ENCODE results near the gene TWIST2. TPM values are rescaled to one million over a fixed set of nuclear protein-coding genes. Genes with fewer than 3 reads are reported as not detected.

Gene TWIST2
- polyA plus RNA-seq, 1 experiment, result 127 TPM

DNA sequence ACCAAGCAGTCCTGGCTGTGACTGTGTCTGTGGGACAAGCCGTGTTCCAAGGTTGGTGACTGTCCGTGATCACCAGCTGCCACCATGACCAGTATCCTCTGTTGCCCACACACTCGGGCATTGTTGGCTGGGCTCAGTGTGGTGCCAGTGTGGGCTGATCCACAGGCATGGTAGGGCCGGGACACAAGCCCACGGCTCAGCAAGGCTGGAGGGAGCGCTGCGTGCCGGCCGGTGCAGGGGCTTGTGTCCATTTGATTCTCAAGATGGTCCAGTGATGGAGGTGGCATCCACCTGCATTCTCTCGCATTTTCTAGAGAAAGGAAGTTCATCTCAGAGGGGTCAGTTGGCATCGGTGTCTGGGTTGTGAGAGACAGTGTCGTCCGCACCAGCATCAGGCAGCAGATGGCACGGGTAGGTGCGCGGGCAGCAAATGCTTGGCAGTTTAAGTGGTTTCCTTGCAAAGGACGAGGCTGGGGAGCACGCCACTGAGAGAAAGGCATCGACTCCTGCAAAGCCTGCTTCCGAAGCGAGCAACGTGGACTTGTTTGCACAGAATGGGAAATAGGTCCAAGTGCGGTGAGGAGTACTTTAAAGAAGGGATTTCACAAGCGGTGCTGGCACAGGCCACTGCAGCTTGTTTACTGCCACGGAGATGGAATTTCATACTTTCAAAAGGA, 20.9 kb downstream of the TWIST2 start:
- POLR2A ChIA-PET, result no interaction called here
- DNase-seq (ENCODE audit: low read depth), result peak; percentile 86
- Histone ChIP-seq H3K4me3 (ENCODE audit: low read depth, low read length) (peak overlapping the region; percentile 6; the same call in 1 of the 2 replicates), H3K36me3 (ENCODE audit: control insufficient read depth, insufficient read depth, low read length) (peaks cover 42% of the 10 kb centered on the region), H3K27me3 (ENCODE audit: control insufficient read depth, insufficient read depth, low read length) (no peaks in the 10 kb centered on the region)
- TF ChIP-seq, protein P1, sequence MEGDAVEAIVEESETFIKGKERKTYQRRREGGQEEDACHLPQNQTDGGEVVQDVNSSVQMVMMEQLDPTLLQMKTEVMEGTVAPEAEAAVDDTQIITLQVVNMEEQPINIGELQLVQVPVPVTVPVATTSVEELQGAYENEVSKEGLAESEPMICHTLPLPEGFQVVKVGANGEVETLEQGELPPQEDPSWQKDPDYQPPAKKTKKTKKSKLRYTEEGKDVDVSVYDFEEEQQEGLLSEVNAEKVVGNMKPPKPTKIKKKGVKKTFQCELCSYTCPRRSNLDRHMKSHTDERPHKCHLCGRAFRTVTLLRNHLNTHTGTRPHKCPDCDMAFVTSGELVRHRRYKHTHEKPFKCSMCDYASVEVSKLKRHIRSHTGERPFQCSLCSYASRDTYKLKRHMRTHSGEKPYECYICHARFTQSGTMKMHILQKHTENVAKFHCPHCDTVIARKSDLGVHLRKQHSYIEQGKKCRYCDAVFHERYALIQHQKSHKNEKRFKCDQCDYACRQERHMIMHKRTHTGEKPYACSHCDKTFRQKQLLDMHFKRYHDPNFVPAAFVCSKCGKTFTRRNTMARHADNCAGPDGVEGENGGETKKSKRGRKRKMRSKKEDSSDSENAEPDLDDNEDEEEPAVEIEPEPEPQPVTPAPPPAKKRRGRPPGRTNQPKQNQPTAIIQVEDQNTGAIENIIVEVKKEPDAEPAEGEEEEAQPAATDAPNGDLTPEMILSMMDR (IDR thresholded peaks at IDR 0.05; ENCODE audit: insufficient read depth, low read depth, low read length), result no peak
- CTCF ChIA-PET, result interaction anchor here (0.6 to 1.0 kb wide), 2 partner anchors 59 to 105 kb away, joined by 3 read pairs; no protein-coding TSS in a partner anchor

DNA sequence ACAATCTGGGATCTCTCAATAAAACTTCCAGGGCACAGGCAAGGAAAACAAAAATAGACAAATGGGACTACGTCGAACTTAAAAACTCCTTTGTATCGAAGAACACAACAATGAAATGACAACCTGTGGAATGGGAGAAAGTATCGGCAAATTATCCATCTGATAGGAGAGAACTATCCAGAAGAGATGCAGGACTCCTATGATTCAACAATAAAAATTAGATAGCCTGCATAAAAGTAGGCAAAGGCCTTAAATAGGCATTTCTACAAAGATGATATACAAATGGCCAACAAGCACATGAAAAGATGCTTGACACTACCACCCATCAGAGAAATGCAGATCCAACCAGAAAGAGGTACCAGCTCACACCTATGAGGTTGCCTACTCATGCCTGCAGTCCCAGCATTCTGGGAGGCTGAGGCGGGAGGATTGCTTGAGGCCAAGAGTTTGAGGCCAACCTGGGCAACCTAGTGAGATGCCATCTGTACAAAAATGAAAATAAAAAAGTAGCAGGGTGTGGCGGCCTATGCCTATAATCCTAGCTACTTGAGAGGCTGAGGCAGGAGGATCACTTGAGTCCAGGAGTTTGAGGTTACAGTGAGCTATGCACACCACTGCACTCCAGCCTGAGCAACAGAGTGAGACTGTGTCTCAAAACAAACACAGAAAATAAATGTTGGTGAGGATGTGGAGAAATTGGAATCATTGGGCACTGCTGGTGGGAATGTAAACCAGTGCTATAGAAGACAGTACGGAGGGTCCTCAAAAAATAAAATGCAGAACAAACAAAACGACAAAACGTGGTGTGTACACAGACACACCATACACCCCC, 21.6 kb downstream of the TWIST2 start:
- CTCF ChIA-PET, result interaction anchor here (1.0 kb wide), 1 partner anchor 58 kb away, joined by 3 read pairs; no protein-coding TSS in a partner anchor
- no peaks in the 10 kb centered on the region for H3K27me3 ChIP-seq (ENCODE audit: control insufficient read depth, insufficient read depth, low read length)
- peak; percentile 77 for DNase-seq (ENCODE audit: low read depth)
- POLR2A ChIA-PET, result no interaction called here
- TF ChIP-seq, protein P1 (IDR thresholded peaks at IDR 0.05; ENCODE audit: insufficient read depth, low read depth, low read length), result no peak
- no peak overlapping the region for H3K4me3 ChIP-seq (ENCODE audit: low read depth, low read length)
- H3K36me3 ChIP-seq (ENCODE audit: control insufficient read depth, insufficient read depth, low read length), result peaks cover 42% of the 10 kb centered on the region

DNA sequence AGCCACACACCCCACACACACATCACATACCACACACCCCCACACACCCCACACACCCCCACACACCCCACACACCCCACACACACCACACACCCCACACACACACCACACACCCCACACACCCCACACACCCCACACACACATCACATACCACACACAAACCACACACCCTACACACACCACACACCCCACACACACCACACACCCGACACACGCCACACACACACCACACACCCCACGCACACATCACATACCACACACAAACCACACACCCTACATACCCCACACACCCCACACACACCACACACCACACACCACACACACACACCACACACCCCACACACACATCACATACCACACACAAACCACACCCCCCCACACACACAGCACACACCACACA, 22.4 kb downstream of the TWIST2 start:
- CTCF ChIA-PET, result no interaction called here
- TF ChIP-seq, protein P1 (IDR thresholded peaks at IDR 0.05; ENCODE audit: insufficient read depth, low read depth, low read length), result no peak
- H3K4me3 ChIP-seq (ENCODE audit: low read depth, low read length), result no peak overlapping the region
- H3K36me3 ChIP-seq (ENCODE audit: control insufficient read depth, insufficient read depth, low read length), result peaks cover 41% of the 10 kb centered on the region
- no peak for DNase-seq (ENCODE audit: low read depth)
- no peaks in the 10 kb centered on the region for H3K27me3 ChIP-seq (ENCODE audit: control insufficient read depth, insufficient read depth, low read length)
- POLR2A ChIA-PET, result no interaction called here

DNA sequence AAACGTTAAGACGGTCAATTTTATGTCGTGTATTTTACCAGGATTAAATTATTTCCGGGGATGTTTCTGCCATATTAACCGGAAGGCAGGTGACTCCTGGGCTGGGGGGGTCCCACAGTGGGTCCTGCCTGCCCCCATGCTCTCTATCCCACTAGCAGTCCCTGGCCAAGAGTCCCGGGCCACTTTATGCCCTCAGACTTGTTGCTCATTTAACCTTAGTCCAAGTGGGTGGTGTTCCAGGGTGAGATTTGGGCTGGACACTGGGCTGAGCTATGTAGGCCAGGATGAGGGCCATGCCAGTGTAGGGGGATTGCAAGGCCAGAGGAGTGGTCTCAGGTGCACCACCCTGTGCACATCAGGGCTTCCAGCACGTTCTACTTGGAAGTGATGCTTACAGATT, 24.1 kb downstream of the TWIST2 start:
- CTCF ChIA-PET, result interaction anchor here (0.8 to 1.7 kb wide), 2 partner anchors 84 to 234 kb away, joined by 3 to 5 read pairs; no protein-coding TSS in a partner anchor
- POLR2A ChIA-PET, result no interaction called here
- TF ChIP-seq, protein P1 (IDR thresholded peaks at IDR 0.05; ENCODE audit: insufficient read depth, low read depth, low read length), result no peak
- DNase-seq (ENCODE audit: low read depth), result no peak
- H3K4me3 ChIP-seq (ENCODE audit: low read depth, low read length), result no peak overlapping the region
- H3K27me3 ChIP-seq (ENCODE audit: control insufficient read depth, insufficient read depth, low read length), result no peaks in the 10 kb centered on the region
- H3K36me3 ChIP-seq (ENCODE audit: control insufficient read depth, insufficient read depth, low read length), result peaks cover 33% of the 10 kb centered on the region
